ENCODE data around the gene ATP5PD.
"Not testable (repeated sequence)": the region's sequence is repeated elsewhere in the genome, so short reads cannot be mapped to it uniquely, and the experiment has no call there.

DNA sequence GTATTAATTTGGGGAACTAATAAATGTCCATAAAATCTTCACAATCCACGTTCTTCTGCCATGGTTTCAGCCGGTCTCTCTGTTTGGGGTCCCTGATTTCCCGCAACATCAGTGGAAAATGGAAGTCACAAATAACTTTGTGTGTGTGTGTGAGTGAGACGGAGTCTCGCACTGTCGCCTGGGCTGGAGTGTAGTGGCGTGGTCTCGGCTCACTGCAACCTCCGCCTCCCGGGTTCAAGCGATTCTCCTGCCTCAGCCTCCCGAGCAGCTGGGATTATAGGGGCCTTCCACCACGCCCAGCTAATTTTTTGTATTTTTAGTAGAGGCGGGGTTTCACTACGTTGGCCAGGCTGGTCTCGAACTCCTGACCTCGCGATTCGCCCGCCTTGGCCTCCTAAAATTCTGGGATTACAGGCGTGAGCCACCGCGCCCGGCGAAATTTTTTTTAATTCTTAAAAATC lies 793 bp downstream of the ATP5PD start:
- TF ChIP-seq, protein P1, sequence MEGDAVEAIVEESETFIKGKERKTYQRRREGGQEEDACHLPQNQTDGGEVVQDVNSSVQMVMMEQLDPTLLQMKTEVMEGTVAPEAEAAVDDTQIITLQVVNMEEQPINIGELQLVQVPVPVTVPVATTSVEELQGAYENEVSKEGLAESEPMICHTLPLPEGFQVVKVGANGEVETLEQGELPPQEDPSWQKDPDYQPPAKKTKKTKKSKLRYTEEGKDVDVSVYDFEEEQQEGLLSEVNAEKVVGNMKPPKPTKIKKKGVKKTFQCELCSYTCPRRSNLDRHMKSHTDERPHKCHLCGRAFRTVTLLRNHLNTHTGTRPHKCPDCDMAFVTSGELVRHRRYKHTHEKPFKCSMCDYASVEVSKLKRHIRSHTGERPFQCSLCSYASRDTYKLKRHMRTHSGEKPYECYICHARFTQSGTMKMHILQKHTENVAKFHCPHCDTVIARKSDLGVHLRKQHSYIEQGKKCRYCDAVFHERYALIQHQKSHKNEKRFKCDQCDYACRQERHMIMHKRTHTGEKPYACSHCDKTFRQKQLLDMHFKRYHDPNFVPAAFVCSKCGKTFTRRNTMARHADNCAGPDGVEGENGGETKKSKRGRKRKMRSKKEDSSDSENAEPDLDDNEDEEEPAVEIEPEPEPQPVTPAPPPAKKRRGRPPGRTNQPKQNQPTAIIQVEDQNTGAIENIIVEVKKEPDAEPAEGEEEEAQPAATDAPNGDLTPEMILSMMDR (IDR thresholded peaks at IDR 0.05): not testable (repeated sequence)
- TF ChIP-seq POLR2A, EP300 (IDR thresholded peaks at IDR 0.05): not testable (repeated sequence)

Data from ovary (tissue), 3 donors.